ENCODE measurements around the gene IGF1.

DNA sequence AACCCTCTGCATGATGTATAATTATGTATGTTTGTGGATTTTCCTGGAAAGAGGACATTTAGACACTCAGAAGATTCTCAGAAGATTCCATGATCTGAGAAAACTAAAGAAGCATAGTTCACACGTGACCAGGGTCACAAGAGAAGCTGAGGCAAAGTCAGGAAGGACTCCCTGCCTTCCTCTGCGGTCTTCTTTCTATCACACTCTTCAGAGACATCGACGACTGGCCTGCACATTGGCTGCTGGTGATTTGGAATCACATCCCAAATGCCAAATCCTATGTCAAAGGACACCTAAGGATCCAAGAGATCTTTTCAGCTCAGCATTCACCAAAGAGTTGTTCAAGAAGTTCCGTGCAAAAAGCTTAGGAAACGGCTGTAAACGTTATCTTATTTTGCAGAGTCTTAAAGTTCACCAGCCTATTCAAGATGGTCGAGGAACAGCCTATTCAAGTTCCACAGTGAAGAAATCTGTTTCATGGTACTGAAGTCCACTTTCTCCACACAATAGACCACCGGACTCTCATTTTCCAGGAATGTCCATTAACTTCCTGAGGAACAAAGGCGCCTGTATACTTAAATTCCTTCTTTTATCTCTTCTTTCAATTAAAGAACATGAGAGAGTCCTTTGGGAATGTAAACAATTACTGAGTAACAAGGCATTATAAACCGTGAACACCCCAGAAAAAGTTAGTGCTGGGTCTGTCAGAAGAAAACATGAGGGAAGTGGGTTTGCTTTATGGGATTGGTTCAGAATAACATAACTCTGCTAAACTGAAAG, 42.1 kb downstream of the IGF1 start:
- TF ChIP-seq, protein P1, sequence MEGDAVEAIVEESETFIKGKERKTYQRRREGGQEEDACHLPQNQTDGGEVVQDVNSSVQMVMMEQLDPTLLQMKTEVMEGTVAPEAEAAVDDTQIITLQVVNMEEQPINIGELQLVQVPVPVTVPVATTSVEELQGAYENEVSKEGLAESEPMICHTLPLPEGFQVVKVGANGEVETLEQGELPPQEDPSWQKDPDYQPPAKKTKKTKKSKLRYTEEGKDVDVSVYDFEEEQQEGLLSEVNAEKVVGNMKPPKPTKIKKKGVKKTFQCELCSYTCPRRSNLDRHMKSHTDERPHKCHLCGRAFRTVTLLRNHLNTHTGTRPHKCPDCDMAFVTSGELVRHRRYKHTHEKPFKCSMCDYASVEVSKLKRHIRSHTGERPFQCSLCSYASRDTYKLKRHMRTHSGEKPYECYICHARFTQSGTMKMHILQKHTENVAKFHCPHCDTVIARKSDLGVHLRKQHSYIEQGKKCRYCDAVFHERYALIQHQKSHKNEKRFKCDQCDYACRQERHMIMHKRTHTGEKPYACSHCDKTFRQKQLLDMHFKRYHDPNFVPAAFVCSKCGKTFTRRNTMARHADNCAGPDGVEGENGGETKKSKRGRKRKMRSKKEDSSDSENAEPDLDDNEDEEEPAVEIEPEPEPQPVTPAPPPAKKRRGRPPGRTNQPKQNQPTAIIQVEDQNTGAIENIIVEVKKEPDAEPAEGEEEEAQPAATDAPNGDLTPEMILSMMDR (conservative IDR thresholded peaks at IDR 0.05 in 1 of 2, IDR thresholded peaks at IDR 0.05 in 1 of 2; ENCODE audit: extremely low read depth in 1 of 2, insufficient read depth in 1 of 2, low read depth in 1 of 2, low read length in 2 of 2): no peak
- no peak for TF ChIP-seq EZH2 (IDR thresholded peaks at IDR 0.05; ENCODE audit: borderline replicate concordance, low read length)

Data from mammary epithelial cell (primary cell).